CD1c-positive myeloid dendritic cell (primary cell): ENCODE data around the gene EMILIN2.
"Not testable (repeated sequence)": the region's sequence is repeated elsewhere in the genome, so short reads cannot be mapped to it uniquely, and the experiment has no call there.

ENCODE experiments used
- DNase-seq: peaks from one replicate; pipeline ENCODE4 v3.0.0-alpha.2; 2016; ENCODE audit errors: extremely low spot score

The EMILIN2 gene

GRCh38 chr18:2915486-2915885, 68.7 kb downstream of the EMILIN2 start:
- not testable (repeated sequence) for DNase-seq

GRCh38 chr18:2916184-2916583, 69.4 kb downstream of the EMILIN2 start:
- DNase-seq: no peak

GRCh38 chr18:2917259-2918047, 70.6 kb downstream of the EMILIN2 start:
- DNase-seq: no peak

DNA sequence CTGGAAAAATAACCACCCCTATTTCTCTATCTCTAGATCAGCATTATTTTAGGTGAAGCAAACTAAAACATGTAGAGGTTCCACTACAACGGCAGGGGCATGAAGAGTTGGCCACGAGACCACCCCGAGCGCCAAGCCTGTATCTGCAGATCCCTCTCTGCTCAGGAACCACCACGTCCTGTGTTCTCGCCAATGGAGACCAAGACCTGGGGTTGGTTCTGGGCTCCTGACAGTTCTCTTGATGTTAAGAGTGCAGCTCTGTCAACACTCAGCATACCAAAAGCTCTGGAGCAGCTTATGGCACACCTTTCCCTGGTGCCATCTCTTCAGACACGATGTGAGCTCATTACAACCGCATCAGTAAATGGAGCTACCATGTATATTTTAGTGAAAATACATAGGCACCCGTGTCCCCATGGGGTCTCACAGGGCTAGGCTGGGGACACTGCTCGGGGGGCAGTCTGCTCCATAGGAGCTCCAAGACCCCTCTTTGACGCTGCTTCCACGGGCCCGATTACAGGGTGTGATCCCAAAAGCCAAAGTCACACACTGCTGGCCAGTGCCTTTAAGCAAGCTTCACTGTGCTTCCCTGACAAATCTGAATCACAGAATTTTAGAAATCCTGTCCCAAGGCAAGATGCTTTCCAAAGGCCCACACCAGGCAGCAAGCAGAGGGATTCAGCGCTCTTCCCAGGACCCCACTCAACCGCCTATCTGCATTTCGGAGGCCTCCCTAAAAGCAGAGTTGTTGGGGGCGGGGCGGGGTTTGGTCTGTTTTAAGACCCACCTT, 72.2 kb downstream of the EMILIN2 start:
- DNase-seq: no peak

DNA sequence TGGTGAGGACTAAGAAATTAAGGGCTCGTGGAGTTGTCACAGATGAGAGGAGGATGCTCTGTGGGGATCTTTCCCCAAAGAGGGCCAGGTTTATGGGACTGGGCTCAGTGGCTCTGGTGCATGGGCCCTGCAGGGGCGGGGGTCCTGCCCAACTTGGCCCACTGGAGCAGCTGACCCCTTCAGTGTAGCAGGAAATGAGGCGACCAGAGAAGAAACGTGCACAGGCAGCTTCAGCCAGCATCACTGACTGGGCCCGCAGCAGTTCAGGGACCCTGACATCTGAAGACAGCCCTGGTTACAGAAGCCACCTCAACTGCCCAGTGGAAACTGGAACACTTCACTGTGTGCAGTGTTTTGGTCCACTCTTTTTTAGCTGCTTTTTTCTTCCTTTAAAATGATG, 72.8 kb downstream of the EMILIN2 start:
- no peak for DNase-seq

DNA sequence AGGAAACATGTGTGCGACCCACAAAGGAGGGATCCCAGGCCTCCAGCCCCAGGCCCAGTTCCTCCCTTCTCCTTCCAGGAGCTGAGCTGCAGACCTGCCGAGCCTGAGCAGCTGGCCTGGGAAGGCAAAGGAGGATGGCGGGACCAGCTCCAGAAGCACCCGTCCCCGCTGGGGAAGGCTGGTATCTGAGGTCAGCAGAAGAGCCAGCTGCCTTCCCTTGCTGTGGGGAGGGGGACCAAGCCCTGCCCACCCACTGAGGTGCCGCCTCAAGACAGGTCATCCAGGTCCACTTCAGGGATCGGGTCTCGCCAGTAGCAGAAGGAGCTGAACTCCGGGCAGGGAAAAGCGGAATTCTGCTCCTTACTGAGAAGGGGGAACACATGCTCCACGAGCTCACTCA, 73.2 kb downstream of the EMILIN2 start:
- DNase-seq: no peak

- DNase-seq: no peak
These were observed 73.9 kb downstream of the EMILIN2 start for GRCh38 chr18:2920546-2921343.

GRCh38 chr18:2921778-2922177, 75.0 kb downstream of the EMILIN2 start:
- DNase-seq: no peak

- DNase-seq: no peak
These were observed 76.7 kb downstream of the EMILIN2 start for GRCh38 chr18:2923464-2923863.

DNA sequence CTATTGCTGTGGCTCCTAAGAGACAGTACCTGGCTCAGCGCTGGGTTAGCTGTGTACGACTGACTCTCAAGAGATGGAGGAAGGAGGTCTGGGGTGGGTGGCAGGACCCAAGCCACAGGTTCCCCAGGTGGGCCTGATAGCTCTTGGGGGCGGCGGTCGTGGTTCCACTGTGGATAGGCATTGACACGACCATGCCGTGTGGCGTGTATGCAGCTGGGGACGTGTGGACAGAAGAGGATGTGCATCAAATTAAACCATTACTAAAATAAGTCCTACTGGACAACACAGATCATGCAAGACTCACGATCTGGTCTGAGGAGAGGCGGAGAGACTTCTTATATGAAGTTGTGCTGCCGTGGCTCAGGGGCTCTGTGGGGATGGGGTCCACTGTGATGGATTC, 78.1 kb downstream of the EMILIN2 start:
- no peak for DNase-seq

GRCh38 chr18:2926528-2926927, 79.7 kb downstream of the EMILIN2 start:
- no peak for DNase-seq

GRCh38 chr18:2927745-2928144, 80.9 kb downstream of the EMILIN2 start:
- no peak for DNase-seq

GRCh38 chr18:2932247-2933181, 85.7 kb downstream of the EMILIN2 start:
- peak; percentile 84 for DNase-seq

DNA sequence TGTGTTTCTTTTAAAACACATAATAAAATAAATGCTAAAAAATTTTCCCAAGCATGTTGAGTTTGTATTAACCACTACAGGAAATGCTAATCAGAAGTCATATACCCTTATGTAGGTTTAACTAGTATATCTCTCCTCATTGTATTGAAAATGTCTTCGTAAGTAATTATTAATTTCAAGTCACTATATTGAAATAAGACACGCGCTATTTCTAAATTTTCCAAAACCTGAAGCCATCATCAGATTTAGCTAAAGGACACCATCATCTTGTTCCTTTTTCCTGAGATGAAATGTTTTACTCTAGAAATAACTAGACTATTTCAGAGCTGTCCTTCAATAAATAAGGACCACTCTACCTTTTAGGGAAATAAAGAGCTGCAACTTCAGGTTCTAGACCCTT, 87.2 kb downstream of the EMILIN2 start:
- no peak for DNase-seq

GRCh38 chr18:2935438-2936192, 88.8 kb downstream of the EMILIN2 start:
- no peak for DNase-seq

DNA sequence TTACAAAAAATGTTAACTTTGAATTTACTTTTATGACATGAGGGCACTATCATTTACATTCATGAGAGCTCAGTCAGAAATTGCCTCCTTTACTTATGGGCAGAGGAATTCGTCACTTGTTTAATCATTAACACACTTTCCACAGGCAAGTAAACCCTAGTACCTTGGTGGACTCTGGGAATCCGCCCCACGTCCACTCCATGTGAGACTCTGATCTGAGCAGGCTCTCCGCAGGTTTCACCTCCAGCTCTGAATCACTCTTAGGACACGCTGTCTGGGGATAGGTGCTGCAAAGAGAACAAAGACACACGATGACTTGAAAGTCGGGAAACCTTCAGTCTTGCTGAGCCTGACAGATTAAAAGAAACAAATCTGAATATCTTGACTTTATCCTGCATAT, 92.5 kb downstream of the EMILIN2 start:
- DNase-seq: no peak

- DNase-seq: no peak
These were observed 101.2 kb downstream of the EMILIN2 start for GRCh38 chr18:2948038-2948437.

DNA sequence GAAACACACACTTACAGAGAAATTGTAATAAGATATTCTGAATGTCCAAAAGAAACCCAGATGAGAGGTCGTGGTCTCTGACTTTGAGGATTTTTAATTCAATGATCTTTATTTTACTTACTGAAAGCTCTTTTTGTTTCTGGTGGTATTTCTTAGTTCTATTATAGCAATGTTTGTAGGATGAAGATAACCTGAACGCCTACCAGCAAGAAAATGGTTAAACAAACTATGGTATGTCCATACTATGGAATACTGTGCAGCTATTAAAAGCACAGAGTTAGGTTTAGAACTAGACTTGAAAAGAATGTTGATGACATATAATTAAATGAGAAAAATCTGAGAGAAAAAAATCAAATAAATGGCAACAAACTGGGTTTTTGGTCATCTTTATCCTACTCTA, 105.8 kb downstream of the EMILIN2 start:
- DNase-seq: no peak

- DNase-seq: no peak
These were observed 107.3 kb downstream of the EMILIN2 start for GRCh38 chr18:2953935-2954653.
